Prostate gland (tissue), 2 donors: Measurements from ENCODE around the gene NARS2. TPM values are rescaled to one million over a fixed set of nuclear protein-coding genes. Genes with fewer than 3 reads are reported as not detected.

Experiments used
- DNase-seq: peaks from one replicate; pipeline ENCODE4 v3.0.0-alpha.2; 2019; ENCODE audit warnings: low spot score
- H3K27ac ChIP-seq, 2 donors: fragments of 200-600 bp; sonication (generic); 2 replicates each; pipeline ENCODE4 v1.5.1; 2017 to 2019
- H3K27me3 ChIP-seq: fragments of 200-600 bp; sonication (generic); replicated peaks from 2 replicates; pipeline ENCODE4 v1.5.1; 2019; ENCODE audit not compliant: insufficient read depth
- H3K36me3 ChIP-seq, 2 donors: fragments of 200-600 bp; sonication (generic); 1 replicate in 1 of 2; 2 replicates in 1 of 2; pipeline versions ENCODE4 v1.5.1 to v1.8.1; 2017 to 2019
- H3K4me1 ChIP-seq: fragments of 200-600 bp; sonication (generic); replicated peaks from 2 replicates; pipeline ENCODE4 v1.5.1; 2019
- H3K4me3 ChIP-seq, 2 donors: fragments of 200-600 bp; sonication (generic); 2 replicates each; pipeline ENCODE4 v1.5.1; 2017 to 2019
- H3K9me3 ChIP-seq: fragments of 200-600 bp; sonication (generic); 2 replicates; pipeline ENCODE4 v1.5.1; 2017
- POLR2A ChIP-seq: fragments of 450-650 bp; IDR thresholded peaks from one replicate; pipeline ENCODE4 v1.6.1; 2016; ENCODE audit warnings: antibody characterized with exemption, mild to moderate bottlenecking
- POLR2AphosphoS5 ChIP-seq: sonication (generic); formaldehyde crosslinking; IDR thresholded peaks from one replicate; pipeline ENCODE4 v1.6.1; 2017; ENCODE audit warnings: antibody characterized with exemption
- WGBS: methylation state at CpG from one replicate; pipeline ENCODE4 v1.1.5; 2018; 5-methylcytosine and 5-hydroxymethylcytosine counted together
- intact Hi-C: fragments of 100-400 bp; cut with DNase I; formaldehyde crosslinking; loops from one replicate; pipeline ENCODE4 v1.14.2; 2022
- total RNA-seq, 2 donors: library from RNA; depleted of rRNA; stranded (reverse); fragments of >200 nt; gene quantifications; one replicate each; pipeline ENCODE4 v1.1.0, GENCODE V29; 2016
- TF ChIP-seq, protein P1 (sequence below), 4 experiments: fragments of 200-600 bp in 2 of 4; fragments of 450-650 bp in 2 of 4; sonication (generic) in 2 of 4; IDR thresholded peaks; 1 replicate in 3 of 4; 2 replicates in 1 of 4; pipeline ENCODE4 v1.5.1; 2016 to 2019; ENCODE audit warnings: antibody characterized with exemption in 4 of 4, mild to moderate bottlenecking in 2 of 4, moderate library complexity in 2 of 4

Gene NARS2
- total RNA-seq, 2 donors from 2014 or later: 21.8 to 25.2 TPM

DNA sequence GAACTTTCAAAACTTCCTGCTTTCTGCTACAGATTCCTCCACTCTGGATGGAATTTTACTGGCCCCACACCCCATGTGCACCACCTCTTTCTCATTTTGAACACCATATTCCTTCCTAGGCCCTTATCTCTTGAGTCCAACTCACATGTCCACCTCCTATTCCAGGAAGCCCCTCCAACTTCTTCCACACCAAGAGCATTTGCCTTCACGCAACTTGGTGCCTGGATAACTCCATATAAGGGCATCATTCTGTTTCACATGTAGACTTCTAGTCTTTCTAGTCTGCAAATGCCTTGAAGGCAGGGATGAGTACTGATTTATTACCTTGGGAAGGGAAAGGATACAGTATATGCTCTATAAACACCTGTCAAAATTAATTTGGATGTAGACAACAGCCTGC is 174.5 kb downstream of the NARS2 start:
- Histone ChIP-seq H3K36me3 (no peaks in the 10 kb centered on the region), H3K9me3 (no peaks in the 10 kb centered on the region), H3K4me1 (no peaks in the 10 kb centered on the region), H3K27ac (no peak overlapping the region), H3K4me3 (no peak overlapping the region), H3K27me3 (no peaks in the 10 kb centered on the region)
- TF ChIP-seq, protein P1, sequence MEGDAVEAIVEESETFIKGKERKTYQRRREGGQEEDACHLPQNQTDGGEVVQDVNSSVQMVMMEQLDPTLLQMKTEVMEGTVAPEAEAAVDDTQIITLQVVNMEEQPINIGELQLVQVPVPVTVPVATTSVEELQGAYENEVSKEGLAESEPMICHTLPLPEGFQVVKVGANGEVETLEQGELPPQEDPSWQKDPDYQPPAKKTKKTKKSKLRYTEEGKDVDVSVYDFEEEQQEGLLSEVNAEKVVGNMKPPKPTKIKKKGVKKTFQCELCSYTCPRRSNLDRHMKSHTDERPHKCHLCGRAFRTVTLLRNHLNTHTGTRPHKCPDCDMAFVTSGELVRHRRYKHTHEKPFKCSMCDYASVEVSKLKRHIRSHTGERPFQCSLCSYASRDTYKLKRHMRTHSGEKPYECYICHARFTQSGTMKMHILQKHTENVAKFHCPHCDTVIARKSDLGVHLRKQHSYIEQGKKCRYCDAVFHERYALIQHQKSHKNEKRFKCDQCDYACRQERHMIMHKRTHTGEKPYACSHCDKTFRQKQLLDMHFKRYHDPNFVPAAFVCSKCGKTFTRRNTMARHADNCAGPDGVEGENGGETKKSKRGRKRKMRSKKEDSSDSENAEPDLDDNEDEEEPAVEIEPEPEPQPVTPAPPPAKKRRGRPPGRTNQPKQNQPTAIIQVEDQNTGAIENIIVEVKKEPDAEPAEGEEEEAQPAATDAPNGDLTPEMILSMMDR (IDR thresholded peaks at IDR 0.05): no peak
- TF ChIP-seq POLR2A: no peak
- TF ChIP-seq POLR2AphosphoS5: no peak
- 78% methylated on average over 1 of the region's 1 CpG for WGBS
- DNase-seq: no peak
- intact Hi-C loops: no loop called here

- no peak for DNase-seq
- H3K4me3 ChIP-seq: no peak overlapping the region
- 74% methylated on average over 4 of the region's 4 CpGs for WGBS
- intact Hi-C loops: no loop called here
- no peaks in the 10 kb centered on the region for H3K9me3 ChIP-seq
- no peaks in the 10 kb centered on the region for H3K4me1 ChIP-seq
- no peak overlapping the region for H3K27ac ChIP-seq
- TF ChIP-seq POLR2A (no peak), POLR2AphosphoS5 (no peak)
- TF ChIP-seq, protein P1 (IDR thresholded peaks at IDR 0.05): no peak
- no peaks in the 10 kb centered on the region for H3K27me3 ChIP-seq
- H3K36me3 ChIP-seq: no peaks in the 10 kb centered on the region
These were observed 175.5 kb downstream of the NARS2 start for GRCh38 chr11:78399136-78399535.

DNA sequence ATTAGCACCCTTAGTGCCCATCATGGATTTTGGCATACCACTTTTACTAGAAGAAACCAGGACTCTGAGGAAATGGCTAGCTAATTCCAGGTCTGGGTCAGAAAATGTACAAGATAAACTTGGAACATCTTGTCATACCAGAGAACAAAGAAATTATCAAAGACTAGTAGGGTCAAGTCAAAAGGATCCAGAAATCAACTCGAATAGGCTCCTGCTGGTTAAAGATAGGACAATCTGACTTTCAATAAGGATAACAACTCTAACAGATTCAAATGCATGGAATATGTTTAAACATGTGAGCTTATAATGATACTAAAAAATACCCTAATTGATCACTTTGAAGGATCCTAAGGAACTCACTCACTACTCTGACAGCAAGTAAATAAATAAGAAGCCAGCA is 175.9 kb downstream of the NARS2 start:
- H3K9me3 ChIP-seq: no peaks in the 10 kb centered on the region
- H3K4me3 ChIP-seq: no peak overlapping the region
- no peak overlapping the region for H3K27ac ChIP-seq
- no peaks in the 10 kb centered on the region for H3K27me3 ChIP-seq
- no peak for DNase-seq
- 79% methylated on average over 1 of the region's 1 CpG for WGBS
- no peaks in the 10 kb centered on the region for H3K4me1 ChIP-seq
- intact Hi-C loops: no loop called here
- TF ChIP-seq POLR2AphosphoS5: no peak
- no peak for TF ChIP-seq POLR2A
- TF ChIP-seq, protein P1 (IDR thresholded peaks at IDR 0.05): no peak
- no peaks in the 10 kb centered on the region for H3K36me3 ChIP-seq

GRCh38 chr11:78397398-78397797 is 177.3 kb downstream of the NARS2 start:
- Histone ChIP-seq H3K27me3 (no peaks in the 10 kb centered on the region), H3K4me1 (no peaks in the 10 kb centered on the region), H3K9me3 (no peaks in the 10 kb centered on the region), H3K4me3 (no peak overlapping the region), H3K36me3 (no peaks in the 10 kb centered on the region), H3K27ac (no peak overlapping the region)
- DNase-seq: no peak
- WGBS: 85% methylated on average over 3 of the region's 3 CpGs
- intact Hi-C loops: no loop called here
- TF ChIP-seq POLR2A (no peak), POLR2AphosphoS5 (no peak)

DNA sequence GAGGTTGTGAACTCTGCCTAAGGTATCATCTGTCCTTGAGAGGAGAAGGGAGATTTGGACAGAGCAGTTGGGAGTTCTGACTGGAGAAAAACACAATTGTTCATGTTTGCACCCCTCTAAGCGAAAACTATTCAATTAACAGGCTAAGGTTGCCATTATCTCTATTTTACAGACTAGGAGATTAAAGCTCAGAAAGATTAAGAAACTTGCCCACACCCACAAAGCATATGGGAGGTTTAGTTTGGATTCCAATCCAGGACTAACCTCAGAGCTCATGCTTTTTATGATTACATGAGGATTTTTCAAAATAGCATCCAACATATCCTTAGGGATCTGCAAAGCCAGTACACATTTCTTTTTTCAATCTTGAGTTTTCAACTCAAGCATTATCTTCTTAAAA is 179.1 kb downstream of the NARS2 start:
- H3K4me1 ChIP-seq: no peaks in the 10 kb centered on the region
- DNase-seq: no peak
- intact Hi-C loops: no loop called here
- no peak for TF ChIP-seq POLR2AphosphoS5
- no peak for TF ChIP-seq POLR2A
- TF ChIP-seq, protein P1 (IDR thresholded peaks at IDR 0.05): no peak
- no peaks in the 10 kb centered on the region for H3K27me3 ChIP-seq
- 91% methylated on average over 1 of the region's 1 CpG for WGBS
- no peak overlapping the region for H3K27ac ChIP-seq
- no peak overlapping the region for H3K4me3 ChIP-seq
- no peaks in the 10 kb centered on the region for H3K9me3 ChIP-seq
- H3K36me3 ChIP-seq: no peaks in the 10 kb centered on the region
